HT1080 (cell line): ENCODE measurements around the gene DCP2. TPM values are rescaled to one million over a fixed set of nuclear protein-coding genes. Genes with fewer than 3 reads are reported as not detected.

Source experiments
- DNase-seq: peaks from one replicate; pipeline ENCODE4 v3.0.0-alpha.2; 2015; ENCODE audit warnings: low read depth
- total RNA-seq: library from RNA; depleted of rRNA; stranded (reverse); fragments of >200 nt; shearing (Covaris generic); gene quantifications from 2 replicates; pipeline ENCODE4 v1.2.3, GENCODE V29; 2014

Gene DCP2
- total RNA-seq, 1 experiment from 2014 or later = 33.2 TPM

DNA sequence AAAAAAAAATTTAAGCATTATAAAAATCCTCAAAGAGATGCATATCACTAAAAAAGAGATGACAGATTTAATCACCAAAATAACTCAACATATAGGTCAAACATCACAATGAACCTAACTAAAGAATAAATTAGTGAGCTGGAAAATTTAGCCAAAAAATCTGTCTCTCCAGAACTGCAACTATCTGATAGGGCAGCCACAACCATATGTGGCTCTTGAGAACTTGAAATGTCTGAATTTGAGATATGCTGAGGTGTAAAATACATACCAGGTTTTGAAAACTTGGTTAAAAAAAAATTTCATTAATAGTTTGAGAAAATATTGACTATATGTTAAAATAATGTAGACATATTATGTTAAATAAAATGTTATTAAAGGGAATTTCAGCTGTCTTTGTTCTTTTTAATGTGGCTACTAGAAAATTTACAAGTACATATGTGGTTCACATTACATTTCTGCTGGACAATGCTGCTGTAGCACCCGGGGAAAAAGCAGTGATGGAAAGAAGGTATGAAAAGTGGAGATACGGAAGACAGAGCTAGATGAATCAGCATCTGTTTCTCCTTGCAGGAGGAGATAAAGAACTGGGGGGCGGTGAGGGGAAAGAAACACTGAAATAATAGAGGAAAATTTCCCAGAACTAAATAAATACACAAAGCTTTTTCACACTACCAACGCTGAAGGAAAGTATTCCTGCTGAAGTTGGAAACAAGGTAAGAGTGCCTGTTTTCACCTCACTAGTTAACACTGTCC is 66.1 kb downstream of the DCP2 start:
- DNase-seq = no peak

DNA sequence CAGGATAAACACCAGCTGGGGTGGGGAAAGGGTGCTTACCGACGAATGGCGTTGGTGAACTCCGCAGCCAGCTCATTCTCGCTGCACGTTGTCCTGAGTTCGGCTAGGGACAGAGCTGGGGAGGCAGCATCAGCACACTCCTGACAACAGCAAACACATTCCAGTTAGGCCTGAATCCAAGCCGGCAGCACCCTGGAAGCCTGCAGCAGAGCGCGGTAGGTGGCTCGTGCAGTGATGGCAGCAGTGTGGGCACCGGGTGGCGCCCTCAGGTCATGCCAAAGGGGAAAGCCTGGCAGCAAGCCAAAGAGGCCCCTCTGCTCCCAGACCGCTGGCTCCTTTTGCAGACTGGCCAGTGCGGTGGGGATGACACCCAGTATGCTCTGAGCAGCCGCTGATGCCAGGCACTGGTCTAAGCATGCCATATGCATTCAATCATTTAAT is 66.9 kb downstream of the DCP2 start:
- DNase-seq = no peak

DNA sequence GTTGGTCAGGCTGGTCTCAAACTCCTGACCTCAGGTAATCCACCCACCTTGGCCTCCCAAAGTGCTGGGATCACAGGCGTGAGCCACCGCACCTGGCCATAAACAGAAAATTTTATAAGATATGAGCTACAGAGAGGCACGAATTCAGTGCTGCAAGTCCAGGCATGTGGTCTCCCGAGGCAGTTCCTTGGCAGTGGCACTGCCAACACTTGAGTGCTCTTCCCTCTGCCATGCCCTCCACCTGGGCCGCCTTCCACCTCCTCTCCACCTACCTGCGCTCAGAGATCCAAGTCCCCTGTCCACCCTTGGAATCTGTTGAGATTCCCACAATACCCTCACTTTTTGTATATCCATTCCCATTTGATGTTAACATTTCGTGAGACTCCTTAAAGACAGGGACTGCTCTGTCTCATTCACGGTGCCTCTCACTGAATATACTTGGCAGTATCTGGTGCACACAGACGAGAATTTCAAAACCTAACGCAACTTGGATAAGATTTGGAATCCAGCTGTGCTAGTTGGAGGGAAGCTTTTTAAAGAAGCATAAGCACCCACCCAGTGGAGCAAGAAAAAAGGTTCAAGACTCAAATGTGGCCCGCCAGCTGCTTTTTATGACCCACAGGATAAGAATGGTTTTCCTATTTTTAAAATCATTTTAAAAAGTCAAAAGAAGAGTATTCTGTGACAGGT is 68.3 kb downstream of the DCP2 start:
- no peak for DNase-seq

DNA sequence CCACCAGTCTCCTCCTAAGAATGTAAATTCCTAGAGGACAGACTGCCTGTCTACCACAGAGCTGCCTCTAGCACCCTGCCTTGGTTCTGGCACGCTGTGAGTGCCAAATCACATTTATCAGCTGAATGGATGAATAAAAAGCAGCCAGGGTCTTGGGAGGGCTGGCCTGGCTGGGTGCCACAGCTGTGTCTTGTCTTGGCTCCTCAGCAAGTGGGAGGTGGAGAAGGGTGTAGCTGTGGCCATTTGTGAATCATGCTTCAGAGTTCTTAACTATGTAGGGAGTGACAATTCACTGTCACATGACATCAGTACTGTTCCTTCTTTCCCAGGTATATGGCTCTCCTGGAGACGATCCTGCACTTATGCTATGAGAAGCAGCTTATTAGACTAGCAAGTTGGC is 70.6 kb downstream of the DCP2 start:
- peak; percentile 63 for DNase-seq

DNA sequence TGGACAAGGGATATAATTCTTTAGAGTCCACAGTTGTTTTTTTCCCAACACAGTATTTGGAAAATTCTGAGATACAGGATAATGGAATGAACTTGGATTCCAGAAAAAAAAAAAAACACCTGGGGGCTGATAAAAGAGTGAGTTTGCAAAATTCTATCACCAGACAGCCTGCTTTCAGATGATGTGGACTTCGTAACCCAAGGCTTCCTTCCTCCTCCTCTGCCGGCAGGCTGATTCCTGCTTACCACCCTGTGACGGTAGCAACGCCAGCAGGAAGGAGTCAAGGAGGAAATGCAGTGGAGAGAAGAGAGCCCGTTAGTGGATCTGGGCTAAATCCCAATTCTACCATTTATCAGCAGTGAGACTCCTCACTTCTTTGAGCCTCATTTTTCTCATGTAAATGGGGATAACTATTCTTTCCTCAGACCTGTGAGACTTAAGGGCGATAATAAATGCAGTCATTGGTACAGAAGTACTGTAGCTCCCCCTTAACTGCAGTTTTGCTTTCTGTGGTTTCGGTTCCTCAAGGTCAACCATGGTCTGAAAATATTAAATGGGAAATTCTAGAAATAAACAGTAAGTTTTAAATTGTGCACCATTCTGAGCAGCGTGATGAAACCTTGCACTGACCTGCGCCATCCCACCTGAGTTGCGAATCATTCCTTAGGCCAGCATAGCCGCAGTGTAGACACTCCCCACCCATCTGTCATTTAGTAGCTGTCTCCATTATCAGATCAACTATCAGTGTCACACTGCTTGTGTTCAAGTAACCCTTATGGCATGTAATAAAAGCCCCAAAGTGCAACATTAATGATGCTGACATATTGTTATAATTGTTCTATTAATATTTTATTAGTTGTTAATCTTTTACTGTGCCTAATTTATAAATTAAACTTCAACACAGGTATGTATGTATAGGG is 71.4 kb downstream of the DCP2 start:
- no peak for DNase-seq

DNA sequence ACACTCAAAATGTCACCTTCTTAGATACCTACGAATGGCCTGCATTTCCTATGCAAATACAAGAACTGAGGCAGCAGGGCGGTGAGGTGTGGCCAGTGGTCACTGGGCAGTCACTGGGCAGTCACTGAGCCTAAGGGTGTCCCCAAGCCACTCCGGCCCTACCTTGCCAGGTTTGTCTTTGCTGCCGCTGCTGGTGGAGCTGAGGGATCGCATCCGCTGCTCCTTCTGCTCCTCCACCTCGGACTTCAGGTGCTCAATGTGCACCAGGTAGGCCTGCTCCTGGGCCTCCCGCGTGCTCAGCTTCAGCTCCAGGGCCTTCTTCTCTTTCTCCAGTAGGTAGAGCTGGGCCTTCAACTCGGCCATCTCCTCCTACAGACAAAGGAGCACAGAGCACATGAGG is 72.3 kb downstream of the DCP2 start:
- no peak for DNase-seq

DNA sequence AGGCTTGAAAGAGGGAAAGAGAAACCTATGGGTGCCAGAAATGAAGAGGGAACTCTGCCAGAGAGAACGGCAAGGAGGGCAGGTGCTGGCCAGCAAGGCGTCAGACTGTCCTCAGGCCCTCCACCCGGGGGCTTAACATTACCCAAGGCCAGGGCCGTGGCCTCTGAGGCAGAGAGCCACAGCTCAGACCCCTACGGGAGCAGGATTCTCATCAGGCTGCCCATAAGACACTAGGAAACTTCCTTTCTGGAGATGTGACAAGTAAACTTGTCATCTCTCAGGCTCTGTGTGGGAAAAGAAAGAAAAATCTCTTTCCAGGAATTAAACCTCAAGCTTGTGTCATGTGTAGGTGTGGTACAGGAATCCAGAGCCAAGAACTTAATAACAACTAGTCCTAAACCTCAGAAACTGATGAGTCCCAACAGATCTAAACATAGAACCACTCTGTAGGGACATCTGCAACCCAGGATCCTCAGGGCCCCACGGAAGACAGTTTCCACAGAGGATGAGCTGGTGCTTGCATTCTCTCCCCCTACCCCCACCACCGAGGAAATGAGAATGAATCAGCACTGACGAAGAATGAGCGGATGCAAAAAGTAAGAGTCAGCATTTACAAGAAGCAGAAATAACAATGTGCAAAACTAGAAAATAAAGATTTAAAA is 74.3 kb downstream of the DCP2 start:
- peak; percentile 88 for DNase-seq

DNA sequence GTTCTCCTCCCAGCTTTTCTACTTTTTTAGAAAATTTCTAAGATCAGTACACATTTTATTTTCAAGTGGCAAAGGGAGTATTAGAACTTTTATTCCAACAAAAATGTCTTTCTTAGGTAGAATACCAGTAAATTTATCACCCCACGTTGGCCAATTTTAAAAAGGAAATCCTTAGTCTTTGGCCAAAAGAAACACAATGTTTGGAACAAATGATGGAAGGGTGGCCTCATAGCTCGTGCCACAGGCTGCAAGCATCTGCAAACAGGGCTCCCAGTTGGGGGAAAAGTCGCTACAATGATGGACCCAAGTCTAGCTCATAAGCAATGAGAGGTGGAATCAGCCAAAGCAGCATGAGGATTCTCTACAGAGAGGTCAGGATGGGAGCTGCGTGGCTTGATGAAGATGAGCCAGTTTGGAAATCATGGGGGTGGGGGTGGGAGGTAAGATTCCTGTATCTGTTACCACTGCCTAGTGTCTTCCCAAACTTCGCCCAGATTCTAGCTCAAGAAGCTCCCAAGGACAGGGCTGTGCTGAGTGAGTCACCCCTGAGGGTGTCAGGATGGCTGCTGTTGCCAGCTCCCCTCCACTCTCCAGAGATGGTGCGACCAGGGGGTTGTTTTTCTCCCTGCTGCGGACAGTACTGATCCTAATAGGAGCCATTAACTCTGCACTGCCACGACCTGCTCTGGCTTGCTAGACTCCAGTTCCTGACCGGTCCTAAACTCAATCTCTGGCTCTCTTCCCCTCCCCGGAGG is 75.6 kb downstream of the DCP2 start:
- DNase-seq = no peak

DNA sequence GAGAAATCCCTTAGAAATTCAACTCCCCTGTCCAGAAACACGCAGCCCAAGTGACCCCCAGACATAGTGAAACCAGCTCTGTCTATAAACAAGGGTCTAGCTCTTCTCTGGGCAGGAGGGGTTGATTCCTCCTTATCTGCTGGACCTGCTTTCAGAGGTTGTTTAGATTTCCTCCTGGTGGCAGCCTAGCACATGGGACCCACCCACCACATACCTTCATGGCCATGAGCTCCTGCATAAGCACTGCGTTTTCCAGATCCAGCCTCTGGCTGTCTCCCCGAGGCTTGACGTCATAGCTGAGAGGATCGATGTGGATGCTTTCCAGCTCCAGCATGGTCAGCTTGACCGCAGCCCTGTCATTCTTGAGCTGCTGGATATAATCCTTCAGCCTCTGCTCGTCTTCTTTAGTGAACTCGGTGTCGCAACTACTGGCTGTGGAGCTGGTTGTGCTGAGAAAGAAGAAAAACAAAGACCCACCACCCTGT is 77.0 kb downstream of the DCP2 start:
- DNase-seq = no peak

DNA sequence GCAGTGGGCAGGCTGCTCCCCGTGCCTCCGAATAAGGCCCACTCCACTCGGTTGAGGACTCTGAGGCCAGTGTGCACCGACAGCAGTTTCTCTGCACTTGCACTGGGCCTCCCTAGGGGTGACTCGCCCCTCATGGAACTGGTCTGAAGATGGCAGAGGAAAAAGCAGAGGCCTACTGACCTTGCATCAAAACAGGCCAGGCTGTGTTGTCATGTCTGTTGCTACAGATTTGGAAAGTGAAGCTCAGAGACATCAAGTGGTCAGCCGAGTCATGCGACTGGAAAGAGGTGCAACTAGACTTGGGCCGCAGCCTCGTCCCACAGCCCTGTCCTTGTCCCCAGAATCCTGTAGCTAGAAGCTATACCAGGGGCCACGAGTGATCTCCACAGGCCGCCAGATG is 78.3 kb downstream of the DCP2 start:
- DNase-seq = no peak

DNA sequence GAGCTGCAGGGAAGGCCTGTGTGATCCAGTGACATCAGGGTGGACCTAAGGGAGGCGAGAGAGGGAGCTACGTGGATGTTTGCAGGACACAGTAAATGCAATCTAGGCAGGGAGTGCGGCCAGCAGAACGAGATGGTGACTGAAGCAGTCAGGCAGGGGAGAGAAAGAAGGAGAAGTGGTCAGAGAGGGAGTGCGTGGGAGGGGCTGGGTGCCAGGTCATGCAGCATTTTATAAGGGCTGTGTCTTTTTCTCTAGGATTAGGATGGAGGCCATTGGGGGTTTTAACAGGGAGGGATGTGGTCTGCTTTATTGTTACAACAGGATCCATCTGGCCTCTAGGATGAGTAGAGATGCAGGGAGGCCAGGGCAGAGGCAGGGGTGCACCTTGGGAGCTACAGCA is 80.4 kb downstream of the DCP2 start:
- no peak for DNase-seq

DNA sequence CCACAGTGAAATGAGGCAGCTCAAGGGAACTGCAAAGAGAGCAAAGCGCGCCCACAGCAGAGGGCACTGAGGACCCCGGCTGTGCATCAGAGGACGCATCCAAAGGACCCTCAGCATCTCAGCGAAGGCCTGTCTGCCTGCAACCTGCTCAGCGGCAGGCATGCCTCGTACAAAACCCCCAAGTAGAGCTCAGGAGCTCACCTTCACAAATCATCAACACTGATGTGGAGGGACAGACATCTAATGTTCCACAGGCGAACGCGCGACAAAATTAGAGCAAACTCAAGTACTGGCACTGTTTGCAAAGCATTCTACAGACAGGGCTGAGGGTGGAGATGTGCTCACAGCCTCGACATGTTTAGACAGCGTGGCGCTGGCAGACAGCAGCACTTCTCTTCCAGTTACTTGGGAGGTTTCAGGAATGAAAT is 81.0 kb downstream of the DCP2 start:
- DNase-seq = no peak

DNA sequence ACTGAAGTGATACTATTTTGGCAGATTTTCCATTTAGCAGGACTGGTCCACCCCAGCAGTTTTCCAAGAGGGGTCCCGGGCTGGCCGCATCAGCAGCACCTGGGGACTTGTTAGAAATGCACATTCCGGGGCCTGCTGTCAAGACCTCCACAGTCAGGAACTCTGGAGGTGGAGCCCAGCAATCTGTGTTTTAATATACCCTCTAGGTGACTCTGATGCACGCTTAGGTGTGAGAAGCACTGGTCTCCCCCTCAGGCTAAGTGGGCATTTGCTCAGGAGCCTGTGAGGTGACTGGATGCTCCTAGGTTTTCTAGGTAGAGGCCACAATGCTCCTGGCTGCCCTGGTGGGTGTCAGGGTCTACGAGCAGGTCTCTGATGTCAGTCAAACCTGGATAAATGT is 81.7 kb downstream of the DCP2 start:
- no peak for DNase-seq

DNA sequence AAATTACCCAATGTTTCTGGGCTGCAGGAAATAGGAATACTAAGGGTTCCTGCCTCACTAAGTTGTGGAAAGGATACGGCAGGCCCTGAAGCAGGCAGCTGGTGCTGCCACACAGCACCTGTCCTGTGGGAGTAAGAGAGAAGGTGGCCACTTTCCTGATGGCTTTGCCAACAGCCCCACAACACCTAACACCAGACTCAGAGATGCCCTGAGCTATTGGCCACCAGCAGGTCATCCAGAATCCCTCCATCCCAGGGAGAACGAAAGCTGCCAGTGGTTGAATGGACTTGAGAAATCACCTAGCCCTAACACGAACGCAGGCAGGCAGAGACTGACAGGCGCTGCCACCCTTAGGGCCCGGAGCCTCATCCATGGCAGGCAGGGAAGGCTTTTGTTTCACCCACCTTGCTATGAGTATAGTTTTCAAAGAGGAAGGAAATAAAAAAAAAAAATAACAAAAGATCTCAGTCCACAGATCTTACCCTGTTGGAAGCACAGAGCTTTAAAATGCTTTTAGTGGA is 82.2 kb downstream of the DCP2 start:
- DNase-seq = no peak

DNA sequence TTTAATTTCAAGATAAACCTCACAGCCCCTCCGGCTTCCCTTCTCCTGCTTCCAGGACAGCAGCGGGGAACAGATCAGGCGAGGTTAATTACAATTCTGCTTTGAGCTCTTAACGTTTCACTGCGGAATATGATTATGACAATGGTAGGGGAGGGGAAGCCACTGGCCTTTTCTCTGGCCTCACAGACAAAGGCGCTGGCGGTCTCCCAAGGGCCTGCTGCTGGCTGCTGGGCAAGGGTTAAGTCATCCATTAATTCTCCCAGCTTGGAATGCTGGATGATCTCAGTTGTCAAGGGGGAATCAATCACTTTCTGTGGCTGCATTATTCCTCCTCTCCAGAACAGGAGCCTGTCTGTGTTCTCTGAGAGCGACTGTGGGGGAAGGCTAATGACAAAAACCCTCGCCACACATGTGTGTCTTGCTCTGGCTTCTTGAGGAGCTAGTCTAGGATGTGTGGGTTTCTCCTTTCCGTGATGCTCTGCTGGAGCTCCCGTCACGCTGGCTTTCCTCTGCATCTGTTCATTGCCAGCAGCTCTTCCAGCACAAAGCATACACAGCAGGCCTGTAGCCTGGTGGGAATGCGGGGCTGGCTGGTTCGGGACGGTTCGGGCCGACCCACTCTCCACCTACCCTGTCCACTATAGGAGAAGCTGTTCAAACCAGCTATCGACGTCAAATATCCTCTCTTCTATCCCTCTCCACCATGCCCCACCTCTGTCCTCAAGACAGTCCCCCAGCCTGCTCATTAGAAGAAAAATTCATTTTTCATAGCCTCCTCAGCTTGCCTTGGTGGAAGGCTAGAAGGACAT is 82.8 kb downstream of the DCP2 start:
- DNase-seq = no peak

DNA sequence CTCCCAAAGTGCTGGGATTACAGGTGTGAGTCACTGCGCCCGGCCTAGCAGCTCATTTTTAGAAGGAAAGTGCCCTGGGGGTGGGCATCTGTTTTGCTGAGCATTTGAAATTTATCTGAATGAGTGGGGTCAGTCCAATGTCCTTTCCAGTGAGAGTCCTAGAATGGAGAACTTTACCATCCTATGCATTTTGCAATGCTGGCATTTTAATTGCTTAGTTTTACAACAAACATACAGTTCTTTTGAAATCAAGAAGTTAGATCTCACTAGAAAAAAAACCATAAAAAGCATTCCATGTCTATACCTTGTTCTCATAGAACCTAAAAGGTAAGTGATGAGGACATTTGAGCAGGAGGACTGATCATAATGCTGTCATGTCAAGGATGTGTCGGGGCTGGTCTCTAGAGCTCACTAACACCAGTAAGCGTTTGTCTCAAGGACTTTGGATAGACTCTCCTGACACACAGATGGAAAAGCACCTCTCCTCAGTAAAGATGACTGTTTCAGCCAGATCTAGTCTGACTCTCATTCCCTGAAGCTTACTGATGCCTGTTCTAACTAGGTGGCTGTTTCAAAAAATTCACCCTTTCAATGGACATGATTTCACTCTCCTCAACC is 83.9 kb downstream of the DCP2 start:
- DNase-seq = no peak

DNA sequence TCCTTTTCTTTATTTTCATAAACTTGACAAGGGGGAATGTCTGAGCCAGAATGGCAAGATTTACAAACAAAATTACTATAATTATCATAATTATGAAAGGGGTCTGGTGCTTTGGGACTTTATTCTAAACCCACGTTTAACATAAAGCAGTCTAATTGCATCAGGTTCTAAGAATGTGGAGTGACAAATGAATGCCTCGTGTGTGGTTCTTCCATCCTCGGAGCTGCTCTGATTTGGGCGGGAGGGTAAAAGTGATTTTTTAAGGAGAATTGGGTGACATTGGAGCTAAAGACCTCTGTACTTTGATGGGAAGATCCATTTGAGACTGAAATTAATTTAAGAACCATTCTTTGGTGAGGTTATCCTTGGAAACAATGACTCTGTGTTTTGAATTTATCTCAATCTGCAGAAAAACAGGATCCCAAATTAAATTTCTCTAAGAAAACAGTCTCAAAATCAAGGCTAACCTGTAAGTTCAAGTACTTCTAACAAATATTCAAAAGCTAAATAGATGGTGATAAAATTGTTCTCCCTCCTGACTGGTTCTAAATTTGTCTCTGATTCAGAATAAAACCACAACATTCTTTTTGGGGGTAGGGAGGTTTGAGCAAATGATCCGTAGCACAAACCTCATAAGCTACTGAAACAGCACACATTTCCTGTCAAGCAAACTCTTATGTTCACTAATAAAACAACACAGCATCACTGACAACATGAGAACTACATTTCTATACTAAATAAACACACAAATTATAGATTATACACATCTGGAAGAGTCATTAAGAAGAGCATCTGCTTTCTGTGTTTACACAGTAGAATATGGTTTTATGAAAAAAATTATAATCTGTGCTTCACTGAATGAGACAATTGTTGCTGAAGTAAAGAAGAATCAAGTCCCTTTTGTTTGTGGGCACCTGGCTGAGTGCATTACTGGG is 85.5 kb downstream of the DCP2 start:
- DNase-seq = peak; percentile 83
